HG03469 (cell line): ENCODE results near the gene PM20D1.
A peak's percentile ranks its signal among the peaks of the same experiment; 100 is the strongest.
"Not testable (repeated sequence)": the region's sequence is repeated elsewhere in the genome, so short reads cannot be mapped to it uniquely, and the experiment has no call there.

ENCODE experiments used
- ATAC-seq: cut with Tn5 transposase; IDR thresholded peaks from one replicate; pipeline ENCODE4 v1.9.1; 2021; ENCODE audit warnings: mild to moderate bottlenecking, moderate library complexity, moderate number of reproducible peaks; ENCODE audit not compliant: unreplicated experiment

The PM20D1 gene

GRCh38 chr1:205843036-205843859 lies 6.7 kb downstream of the PM20D1 start:
- ATAC-seq, result no peak

GRCh38 chr1:205842229-205842628 lies 7.7 kb downstream of the PM20D1 start:
- ATAC-seq, result no peak

DNA sequence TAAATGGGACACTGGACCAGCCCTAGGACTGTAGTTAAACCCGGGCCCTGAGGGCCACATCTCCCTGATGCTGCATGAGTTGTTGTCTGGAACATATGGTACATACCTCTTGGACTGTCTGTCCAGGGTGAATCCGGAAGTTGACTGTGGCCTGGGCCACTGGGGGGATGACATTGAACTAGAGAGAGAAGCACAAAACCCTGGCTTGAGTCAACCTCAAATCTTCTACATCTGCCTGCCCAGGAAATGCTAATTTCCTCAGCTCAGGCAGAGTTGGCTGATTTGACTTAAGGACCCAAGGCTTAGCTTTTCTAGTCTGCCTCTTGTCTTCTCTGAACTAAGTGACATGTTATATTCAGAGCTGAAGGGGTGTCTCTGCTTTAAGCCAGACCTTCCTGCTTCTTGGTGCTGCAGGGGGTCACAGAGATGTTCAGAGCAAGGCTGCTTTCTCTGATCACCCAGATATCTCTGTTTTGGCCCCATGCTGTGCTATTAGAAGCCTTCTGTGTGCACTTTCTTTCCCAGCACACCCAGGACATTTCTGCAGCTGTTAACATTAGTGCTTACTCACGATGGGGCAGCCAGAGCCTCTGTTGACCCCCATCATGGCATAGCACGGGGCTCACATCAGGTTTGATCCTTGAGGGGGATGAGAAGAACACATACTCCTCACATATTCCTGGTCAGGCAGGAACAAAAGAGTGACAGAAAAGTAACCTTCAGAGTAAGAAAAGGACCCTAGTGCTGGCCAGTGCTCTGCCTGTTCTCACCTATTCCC lies 9.6 kb downstream of the PM20D1 start:
- no peak for ATAC-seq

DNA sequence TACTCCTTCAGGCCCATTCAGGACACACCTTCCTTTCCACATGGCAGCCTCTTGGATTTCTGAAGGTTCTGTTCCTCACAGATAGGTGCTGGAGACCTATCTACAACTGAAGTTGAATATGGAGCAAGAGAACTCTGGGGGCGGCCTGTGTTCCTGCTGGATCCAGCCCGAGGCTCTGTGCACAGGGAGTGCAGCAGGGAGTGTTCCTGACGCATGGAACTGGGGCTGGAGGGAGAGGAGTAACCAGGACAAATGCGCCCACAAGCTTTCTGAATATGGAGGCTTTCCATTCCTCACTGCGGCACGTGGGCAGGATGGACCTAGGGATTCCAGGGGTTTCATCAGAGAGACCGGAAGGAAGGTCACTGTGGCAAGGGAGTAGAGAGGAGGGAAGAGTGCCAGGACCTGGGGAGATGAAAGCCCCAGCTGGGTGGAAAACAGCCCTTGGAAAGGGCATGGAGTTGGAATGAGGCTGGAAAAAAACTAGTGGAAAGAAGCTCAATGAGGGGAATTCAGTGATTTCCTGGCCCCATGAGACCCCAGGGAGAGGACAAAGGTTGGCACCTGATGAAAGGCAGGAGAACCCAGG lies 12.5 kb downstream of the PM20D1 start:
- no peak for ATAC-seq

- ATAC-seq, result no peak
These were observed 15.2 kb downstream of the PM20D1 start for GRCh38 chr1:205834751-205835150.

- ATAC-seq, result no peak
These were observed 17.6 kb downstream of the PM20D1 start for GRCh38 chr1:205832326-205832751.

- ATAC-seq, result no peak
These were observed 22.3 kb downstream of the PM20D1 start for GRCh38 chr1:205827623-205828022.

DNA sequence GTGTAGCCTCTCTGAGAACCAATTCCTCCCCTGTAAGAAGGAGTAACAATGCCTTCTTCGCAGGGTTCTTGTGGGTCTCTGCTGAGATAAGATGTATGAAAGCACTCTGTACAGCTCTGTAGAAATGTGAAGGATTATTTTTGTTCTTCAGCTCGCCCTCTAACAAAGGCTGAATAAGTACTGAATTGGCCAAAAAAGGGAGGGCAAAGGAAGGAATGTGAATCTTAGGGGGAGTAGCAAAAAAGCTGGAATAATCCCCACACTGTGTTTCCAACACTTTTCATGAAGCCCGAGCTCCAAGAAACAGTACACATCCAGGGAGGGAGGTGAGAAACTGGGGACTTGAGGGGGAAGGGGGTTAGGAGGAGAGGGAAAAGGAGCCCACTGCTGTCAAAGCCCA lies 22.9 kb downstream of the PM20D1 start:
- ATAC-seq, result no peak

GRCh38 chr1:205826016-205826806 lies 23.7 kb downstream of the PM20D1 start:
- no peak for ATAC-seq

GRCh38 chr1:205824180-205824579 lies 25.8 kb downstream of the PM20D1 start:
- ATAC-seq, result no peak

- not testable (repeated sequence) for ATAC-seq
These were observed 26.7 kb downstream of the PM20D1 start for GRCh38 chr1:205823260-205823659.

GRCh38 chr1:205822397-205822796 lies 27.5 kb downstream of the PM20D1 start:
- no peak for ATAC-seq

- ATAC-seq, result no peak
These were observed 31.9 kb downstream of the PM20D1 start for GRCh38 chr1:205817988-205818387.

DNA sequence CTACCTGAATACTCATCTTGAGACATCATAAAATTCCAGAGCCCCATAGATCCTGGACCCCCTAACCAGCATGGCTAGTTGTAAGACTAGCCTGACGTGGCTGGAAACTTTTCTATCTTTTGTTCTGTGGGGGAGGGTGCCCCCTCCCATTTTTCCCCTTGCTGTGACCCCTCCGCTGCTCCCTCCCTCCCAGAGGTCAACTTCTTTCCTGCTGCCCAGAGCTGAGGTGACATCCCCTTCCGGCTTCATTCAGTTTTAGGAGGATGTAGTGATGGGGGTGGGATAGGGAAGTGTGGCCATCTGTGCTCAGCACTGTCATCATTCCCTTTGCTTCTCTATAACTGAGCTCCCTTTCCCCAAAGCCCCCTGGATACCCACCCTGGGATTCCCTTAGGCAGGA lies 32.6 kb downstream of the PM20D1 start:
- ATAC-seq, result no peak

DNA sequence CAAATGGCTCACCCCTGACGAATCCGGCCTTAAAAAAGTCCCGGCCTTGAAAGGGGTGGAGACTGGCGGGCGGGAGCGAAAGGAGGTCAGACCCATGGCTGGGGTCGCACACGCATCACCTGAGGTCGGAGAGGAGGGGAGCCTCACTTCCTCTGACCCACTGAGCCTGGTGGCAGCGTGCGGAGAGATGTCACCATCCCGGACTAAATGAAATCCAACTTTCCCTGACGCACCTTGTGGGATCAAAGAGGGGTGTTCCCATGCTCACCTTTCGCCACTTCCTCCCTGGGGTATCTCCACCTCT lies 36.2 kb downstream of the PM20D1 start:
- no peak for ATAC-seq

GRCh38 chr1:205812878-205813754 lies 36.8 kb downstream of the PM20D1 start, which contains the start of gene SLC41A1:
Gene SLC41A1 (minus strand): TSS chr1:205813198. CDS start chr1:205810441, 2,757 bp downstream.
- ATAC-seq, result peak; percentile 66

- no peak for ATAC-seq
These were observed 37.6 kb downstream of the PM20D1 start for GRCh38 chr1:205812271-205812877.

- no peak for ATAC-seq
These were observed 38.3 kb downstream of the PM20D1 start for GRCh38 chr1:205811660-205812059.

- ATAC-seq, result no peak
These were observed 39.3 kb downstream of the PM20D1 start for GRCh38 chr1:205810448-205811157.
